K562 (cell line): ENCODE measurements around the gene PELI3.

ENCODE experiments used
- CTCF ChIP-seq, 3 experiments: IDR thresholded peaks in 2 of 3; conservative IDR thresholded peaks in 1 of 3; 2 replicates each; pipeline ENCODE4 v1.5.1; 2011 to 2012; ENCODE audit warnings: low read length in 3 of 3, mild to moderate bottlenecking in 3 of 3, control low read depth in 2 of 3, improper control_type of control experiment in 1 of 3, inconsistent platforms in 1 of 3, low read depth in 1 of 3, mixed read lengths in 1 of 3, moderate library complexity in 1 of 3; ENCODE audit not compliant: insufficient read depth in 2 of 3
- FOXJ3 ChIP-seq: sonication (generic); formaldehyde crosslinking; IDR thresholded peaks from 2 replicates; pipeline ENCODE4 v1.4.0; 2020; ENCODE audit warnings: mild to moderate bottlenecking, missing genetic modification reagents
- NCOA1 ChIP-seq: fragments of 450-650 bp; IDR thresholded peaks from 2 replicates; pipeline ENCODE4 v1.6.1; 2016; ENCODE audit warnings: low read depth

- TF ChIP-seq FOXJ3 (CRISPR knock-in tag) (no peak), CTCF (IDR thresholded peaks at IDR 0.05 in 2 of 3, conservative IDR thresholded peaks at IDR 0.05 in 1 of 3; ENCODE audit: insufficient read depth in 2 of 3, low read depth in 1 of 3, low read length in 3 of 3) (no peak), NCOA1 (no peak)
Measured at GRCh38 chr11:66432597-66432996, 34.1 kb upstream of the PELI3 start.
